Stimulated activated CD8-positive, alpha-beta memory T cell treated with anti-CD3 and anti-CD28 coated beads, Interleukin-12 subunit alpha, Interleukin-12 subunit beta, amount 100 ng/mL, for 4 hours (primary cell): ENCODE measurements around the gene ADRM1.

Experiments used
- DNase-seq: peaks from one replicate; pipeline ENCODE4 v3.0.0-alpha.2; 2020; ENCODE audit warnings: low read depth

Gene ADRM1, protein sequence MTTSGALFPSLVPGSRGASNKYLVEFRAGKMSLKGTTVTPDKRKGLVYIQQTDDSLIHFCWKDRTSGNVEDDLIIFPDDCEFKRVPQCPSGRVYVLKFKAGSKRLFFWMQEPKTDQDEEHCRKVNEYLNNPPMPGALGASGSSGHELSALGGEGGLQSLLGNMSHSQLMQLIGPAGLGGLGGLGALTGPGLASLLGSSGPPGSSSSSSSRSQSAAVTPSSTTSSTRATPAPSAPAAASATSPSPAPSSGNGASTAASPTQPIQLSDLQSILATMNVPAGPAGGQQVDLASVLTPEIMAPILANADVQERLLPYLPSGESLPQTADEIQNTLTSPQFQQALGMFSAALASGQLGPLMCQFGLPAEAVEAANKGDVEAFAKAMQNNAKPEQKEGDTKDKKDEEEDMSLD

DNA sequence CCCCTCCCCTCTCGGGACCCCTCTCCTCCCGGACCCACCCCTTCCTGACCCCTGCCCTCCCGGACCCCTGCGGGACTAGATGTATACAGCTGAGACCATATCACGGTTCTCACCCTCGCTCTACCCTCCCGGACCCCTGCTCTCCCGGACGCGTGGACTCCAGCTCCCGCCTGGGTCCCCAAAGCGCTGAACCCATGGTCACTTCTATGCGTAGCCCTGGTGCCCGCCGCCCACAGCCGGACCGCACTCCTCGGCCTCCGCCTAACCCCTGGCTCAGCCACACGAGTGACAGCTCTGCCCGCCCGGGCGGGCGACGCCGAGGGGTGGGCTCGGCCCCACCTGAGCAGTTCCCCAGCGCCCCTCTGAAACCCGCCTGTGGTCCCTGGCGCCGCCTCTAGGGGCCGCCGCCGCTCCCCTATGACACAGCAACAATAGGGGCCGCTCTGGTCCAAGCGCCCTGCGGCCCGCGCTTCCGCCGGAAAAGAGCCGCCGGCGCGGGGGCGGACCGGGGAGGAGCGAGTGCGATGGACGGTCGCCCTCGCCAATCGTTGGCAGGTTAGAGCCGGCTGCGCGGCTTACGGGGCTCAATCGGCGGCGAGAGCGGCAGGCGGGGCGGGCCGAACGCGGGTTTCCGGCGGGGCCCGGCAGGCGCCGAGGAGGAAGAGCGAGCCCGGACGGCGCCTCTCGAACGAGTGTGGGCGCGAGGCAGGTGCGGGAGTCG is at the start of gene ADRM1:
Gene ADRM1, plus strand, starts transcription at position 657 of the 721 bp plus-strand sequence. CDS start 572 bp downstream, outside the sequence.
- DNase-seq, result peak; percentile 97

DNA sequence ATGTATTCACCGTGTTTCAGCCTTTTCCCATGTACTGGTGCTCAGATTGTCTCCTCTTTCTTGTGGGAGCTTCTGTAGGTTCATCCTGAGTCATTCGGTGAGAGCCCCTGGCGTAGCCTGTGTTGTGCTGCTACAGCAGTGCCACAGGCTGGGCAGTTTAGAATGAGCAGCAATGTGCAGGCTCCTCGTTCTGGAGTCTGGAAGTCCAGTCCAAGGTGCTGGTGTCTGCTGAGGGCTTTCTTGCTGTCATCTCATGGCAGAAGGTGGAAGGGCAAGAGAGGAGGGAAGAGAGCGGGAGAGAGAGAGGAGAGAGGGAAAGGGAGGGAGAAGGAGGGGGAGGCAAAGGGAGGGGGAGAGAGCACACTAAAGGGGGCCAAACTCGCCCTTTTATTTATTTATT is 49.4 kb upstream of the ADRM1 start:
- DNase-seq, result no peak

- no peak for DNase-seq
Observed at GRCh38 chr20:62254021-62254724, 48.6 kb upstream of the ADRM1 start.

DNA sequence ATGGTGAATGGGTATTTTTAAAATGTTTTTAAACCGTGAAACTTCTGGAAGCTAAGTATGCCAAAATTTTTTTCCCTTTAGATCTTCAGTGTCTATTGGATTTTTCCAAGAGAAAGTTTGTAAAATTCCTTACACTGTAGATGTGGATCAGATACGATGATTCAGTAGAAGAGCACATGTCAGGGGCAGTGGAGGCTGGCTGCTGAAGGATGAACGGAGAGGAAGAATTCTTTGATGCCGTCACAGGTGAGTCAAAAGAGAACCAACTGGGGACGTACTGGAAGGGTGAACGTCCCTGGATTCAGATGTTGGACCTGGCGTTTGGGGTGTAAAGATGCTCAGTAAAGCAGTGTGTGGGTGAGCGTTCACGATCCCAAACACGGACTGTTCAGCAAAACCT is 46.8 kb upstream of the ADRM1 start:
- no peak for DNase-seq

DNA sequence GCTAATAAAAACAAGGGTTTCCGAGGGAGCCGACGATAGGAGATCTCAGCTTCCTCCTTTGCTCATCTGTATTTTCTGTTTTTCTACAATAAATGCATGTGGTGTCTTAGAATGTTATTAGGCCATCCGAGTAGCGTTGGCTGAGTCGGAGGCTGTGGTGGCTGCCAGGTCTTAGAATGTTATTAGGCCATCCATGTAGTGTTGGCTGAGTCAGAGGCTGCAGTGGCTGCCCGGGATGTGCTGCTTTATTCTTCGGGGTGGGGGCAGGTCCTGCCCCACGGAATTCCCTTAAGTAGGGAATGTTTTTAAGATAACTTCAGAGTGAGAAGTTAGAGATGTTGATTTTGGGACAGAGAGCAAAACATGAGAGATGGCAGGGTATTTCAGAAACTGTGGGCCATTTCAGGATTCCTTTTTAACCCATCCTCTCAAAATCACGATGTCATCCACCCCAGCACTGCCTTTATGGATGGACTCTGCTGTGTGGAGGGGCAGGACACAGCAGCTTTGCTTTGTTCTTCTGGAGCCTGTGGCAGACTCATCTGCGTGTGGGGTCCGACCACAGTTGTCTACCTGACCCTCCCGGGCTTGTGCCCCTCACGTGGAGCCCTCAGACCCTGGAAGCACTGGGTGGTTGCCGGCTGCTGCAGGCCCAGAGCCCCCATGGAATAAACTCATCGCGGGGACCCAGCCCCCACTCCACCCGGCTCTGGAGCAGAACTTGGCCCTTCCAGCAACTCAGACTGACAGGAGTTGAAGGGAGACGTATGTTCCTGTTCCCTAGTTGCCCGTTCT is 44.1 kb upstream of the ADRM1 start:
- DNase-seq, result no peak

DNA sequence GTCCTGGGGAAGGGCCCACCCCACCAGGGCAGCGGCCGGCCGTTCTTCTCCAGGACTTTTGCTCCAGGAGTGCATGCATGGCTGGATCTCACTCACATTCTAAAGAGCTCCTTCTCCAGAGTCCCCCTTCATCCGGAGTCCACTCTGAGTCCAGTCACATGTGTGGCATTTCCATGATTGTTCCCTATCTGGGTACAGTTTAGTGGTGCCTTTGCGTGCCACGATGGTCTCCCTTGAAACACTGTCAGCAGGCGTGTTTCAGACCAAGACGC is 43.6 kb upstream of the ADRM1 start:
- no peak for DNase-seq

DNA sequence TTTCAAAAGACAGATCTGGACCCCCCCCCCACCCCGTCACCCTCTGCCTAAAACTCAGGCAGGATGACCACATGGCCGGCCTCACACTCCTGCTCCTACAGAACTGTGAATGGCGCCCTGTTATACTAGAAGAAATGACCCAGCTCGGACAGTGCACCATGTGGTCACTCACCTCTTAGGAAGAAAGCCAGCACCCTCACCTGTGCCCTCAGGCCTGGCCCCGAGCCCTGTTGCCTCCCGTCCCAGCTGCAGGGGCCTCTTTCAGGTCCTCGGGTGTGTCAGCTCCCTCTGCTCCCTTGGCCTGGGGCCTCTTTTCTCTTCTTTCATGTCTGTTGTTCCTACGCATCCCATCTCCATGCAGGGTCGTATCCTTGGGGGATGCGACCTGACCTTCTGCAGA is 40.7 kb upstream of the ADRM1 start:
- no peak for DNase-seq

GRCh38 chr20:62263396-62263795 is 39.4 kb upstream of the ADRM1 start:
- no peak for DNase-seq

- DNase-seq, result no peak
Observed at GRCh38 chr20:62265365-62265764, 37.4 kb upstream of the ADRM1 start.

DNA sequence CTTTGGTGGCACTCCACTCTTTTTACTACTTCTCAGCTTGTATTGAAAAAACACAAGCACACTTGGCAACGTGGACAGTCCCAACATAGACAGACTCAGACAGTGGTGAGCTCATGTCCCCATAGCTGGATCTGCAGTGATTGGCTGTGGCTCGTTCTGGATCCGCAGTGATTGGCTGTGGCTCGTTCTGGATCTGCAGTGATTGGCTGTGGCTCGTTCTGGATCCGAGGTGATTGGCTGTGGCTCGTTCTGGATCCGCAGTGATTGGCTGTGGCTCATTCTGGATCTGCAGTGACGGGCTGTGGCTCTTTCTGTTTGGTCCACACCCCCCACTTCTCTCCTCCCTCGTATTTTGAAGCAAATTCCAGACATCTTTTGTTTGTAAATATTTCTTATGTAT is 36.5 kb upstream of the ADRM1 start:
- no peak for DNase-seq

- no peak for DNase-seq
Observed at GRCh38 chr20:62266851-62267250, 35.9 kb upstream of the ADRM1 start.

- no peak for DNase-seq
Observed at GRCh38 chr20:62267543-62267942, 35.3 kb upstream of the ADRM1 start.

- no peak for DNase-seq
Observed at GRCh38 chr20:62268228-62268900, 34.4 kb upstream of the ADRM1 start.

GRCh38 chr20:62269378-62269777 is 33.4 kb upstream of the ADRM1 start:
- no peak for DNase-seq

- no peak for DNase-seq
Observed at GRCh38 chr20:62269871-62270270, 32.9 kb upstream of the ADRM1 start.

GRCh38 chr20:62272200-62272599 is 30.6 kb upstream of the ADRM1 start:
- no peak for DNase-seq

GRCh38 chr20:62273416-62273815 is 29.4 kb upstream of the ADRM1 start:
- DNase-seq, result no peak

DNA sequence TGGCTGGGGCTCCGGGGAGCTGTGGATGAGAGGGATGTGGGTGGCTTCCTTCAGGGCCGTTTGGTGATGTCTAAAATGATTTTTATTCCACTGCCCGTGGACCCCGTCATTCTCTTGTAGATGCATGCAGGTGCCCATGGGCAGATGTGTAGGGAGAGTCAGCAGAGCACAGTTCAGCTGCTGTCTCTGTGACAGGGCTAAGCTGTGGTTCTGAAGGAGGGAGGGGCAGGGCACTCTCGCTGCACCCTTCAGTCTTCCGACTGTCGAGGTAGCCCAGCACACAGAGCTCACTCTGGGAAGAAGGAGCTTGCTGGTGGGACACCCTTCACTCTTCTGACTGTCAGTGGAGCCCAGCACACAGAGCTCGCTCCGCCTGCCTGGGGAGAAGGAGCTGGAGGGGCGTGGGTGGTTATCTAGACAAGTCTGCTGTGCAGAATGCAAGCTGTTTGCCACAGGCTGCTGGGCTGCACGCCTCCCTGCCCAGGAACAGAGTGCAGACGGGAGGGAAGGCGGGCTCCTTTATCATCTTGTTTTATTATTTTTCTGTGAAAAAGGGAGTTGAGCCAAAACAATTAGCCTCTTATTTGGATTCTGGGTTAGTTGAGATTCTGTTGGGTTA is 28.4 kb upstream of the ADRM1 start:
- no peak for DNase-seq

DNA sequence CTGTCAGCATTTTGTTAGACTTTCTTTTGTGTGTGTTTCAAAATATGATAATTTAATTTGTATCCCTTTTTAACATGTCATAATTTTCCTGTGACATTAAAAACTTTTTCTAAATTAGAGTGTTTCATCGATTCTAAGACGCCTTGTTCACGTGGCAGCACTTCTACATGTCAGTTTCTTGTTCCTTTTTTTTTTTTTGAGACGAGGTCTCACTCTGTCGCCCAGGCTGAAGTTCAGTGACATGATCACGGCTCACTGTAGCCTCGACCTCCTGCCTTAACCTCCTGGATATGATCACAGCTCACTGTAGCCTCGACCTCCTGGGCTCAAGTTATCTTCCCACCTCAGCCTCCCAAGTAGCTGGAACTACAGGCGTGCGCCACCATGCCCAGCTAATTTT is 27.6 kb upstream of the ADRM1 start:
- no peak for DNase-seq

DNA sequence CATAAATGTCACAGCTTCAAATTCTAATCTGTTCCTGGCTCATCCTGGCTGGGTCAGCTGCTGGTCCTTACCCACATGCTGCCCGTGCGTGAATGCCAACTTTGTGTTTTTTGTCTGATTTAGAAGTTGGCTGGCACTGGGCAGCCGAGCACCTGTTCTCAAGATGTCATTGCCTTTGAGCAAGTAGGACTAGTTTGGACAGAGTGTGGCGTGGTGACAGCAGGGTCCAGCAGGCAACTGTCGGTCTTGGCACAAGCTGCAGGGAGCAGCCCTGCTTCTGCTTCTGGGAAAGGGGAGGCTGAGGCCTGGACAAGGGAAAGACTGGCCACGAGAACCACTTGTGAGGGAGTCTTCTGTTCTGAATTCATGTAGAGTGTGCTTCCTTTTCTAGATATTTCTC is 26.4 kb upstream of the ADRM1 start:
- DNase-seq, result no peak

DNA sequence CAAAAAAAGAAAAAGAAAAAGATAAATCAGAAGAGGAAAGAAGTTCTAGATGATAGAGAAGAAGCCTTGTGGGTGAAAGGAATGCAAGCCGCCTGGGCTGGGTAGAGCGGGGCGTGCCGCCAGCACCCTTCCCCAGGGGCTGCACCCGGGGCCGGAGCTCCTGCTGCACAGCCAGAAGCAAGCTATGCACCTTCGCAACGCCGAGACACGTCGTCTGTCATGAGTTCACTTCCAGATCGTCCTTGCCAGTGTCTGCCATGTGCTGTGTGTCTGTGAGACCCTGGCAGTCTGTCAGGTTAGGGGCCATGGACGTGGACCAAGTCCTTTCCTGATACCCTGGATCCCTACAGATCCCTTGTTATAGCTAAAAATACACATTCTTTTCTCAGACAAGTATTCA is 25.5 kb upstream of the ADRM1 start:
- DNase-seq, result no peak
